Hepatocyte (in vitro differentiated cells): ENCODE data around the gene GRB10.

Experiments
- EZH2 ChIP-seq: fragments of 200-600 bp; sonication (generic); IDR thresholded peaks from 2 replicates; pipeline ENCODE4 v1.6.1; 2016; ENCODE audit warnings: antibody characterized with exemption, mild to moderate bottlenecking, borderline replicate concordance
- EZH2phosphoT487 ChIP-seq: fragments of 200-600 bp; sonication (generic); IDR thresholded peaks from one replicate; pipeline ENCODE4 v1.6.1; 2018; ENCODE audit warnings: antibody characterized with exemption, mild to moderate bottlenecking, low read depth, moderate library complexity; ENCODE audit not compliant: unreplicated experiment, severe bottlenecking
- TF ChIP-seq, protein P1 (sequence below): fragments of 200-600 bp; sonication (generic); IDR thresholded peaks from 2 replicates; pipeline ENCODE4 v1.5.1; 2016; ENCODE audit warnings: antibody characterized with exemption, mild to moderate bottlenecking; ENCODE audit not compliant: poor library complexity

DNA sequence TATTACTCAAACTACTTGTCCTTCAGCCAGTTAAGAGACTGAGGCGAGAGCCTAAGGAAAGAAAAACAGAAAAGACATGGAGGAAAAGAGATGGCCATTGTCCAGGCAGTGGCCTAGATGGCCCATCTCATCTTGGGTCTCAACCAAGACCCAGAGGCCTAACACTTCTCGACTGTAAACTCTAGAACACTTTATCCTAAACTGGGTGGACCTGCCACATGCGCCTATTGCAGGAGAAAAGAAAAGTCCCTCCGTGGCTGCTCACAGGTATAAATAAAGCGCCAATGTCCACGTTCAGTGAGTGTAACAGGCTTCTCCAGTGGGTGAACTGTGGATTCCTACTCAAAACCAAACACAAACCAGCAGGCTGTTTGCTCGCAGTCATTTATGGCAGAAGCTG is 124.8 kb downstream of the GRB10 start:
- TF ChIP-seq EZH2phosphoT487 (no peak), EZH2 (no peak)
- TF ChIP-seq, protein P1, sequence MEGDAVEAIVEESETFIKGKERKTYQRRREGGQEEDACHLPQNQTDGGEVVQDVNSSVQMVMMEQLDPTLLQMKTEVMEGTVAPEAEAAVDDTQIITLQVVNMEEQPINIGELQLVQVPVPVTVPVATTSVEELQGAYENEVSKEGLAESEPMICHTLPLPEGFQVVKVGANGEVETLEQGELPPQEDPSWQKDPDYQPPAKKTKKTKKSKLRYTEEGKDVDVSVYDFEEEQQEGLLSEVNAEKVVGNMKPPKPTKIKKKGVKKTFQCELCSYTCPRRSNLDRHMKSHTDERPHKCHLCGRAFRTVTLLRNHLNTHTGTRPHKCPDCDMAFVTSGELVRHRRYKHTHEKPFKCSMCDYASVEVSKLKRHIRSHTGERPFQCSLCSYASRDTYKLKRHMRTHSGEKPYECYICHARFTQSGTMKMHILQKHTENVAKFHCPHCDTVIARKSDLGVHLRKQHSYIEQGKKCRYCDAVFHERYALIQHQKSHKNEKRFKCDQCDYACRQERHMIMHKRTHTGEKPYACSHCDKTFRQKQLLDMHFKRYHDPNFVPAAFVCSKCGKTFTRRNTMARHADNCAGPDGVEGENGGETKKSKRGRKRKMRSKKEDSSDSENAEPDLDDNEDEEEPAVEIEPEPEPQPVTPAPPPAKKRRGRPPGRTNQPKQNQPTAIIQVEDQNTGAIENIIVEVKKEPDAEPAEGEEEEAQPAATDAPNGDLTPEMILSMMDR, result no peak
